HG03196 (cell line): ENCODE data around the gene SP5.
"Not testable (repeated sequence)": the region's sequence is repeated elsewhere in the genome, so short reads cannot be mapped to it uniquely, and the experiment has no call there.

Experiments
- ATAC-seq: cut with Tn5 transposase; IDR thresholded peaks from one replicate; pipeline ENCODE4 v1.9.1; 2021; ENCODE audit not compliant: unreplicated experiment

Gene SP5

GRCh38 chr2:170715062-170715931 is at the start of gene SP5:
Gene SP5 (plus strand): TSS chr2:170715337. CDS start chr2:170715513, 176 bp downstream.
- ATAC-seq, result no peak

- ATAC-seq, result no peak
These were observed 49.4 kb upstream of the SP5 start for GRCh38 chr2:170665743-170666142.

GRCh38 chr2:170669909-170670308 is 45.2 kb upstream of the SP5 start:
- ATAC-seq, result no peak

GRCh38 chr2:170670651-170671050 is 44.5 kb upstream of the SP5 start:
- ATAC-seq, result no peak

- ATAC-seq, result no peak
These were observed 44.1 kb upstream of the SP5 start for GRCh38 chr2:170671079-170671478.

- ATAC-seq, result not testable (repeated sequence)
These were observed 40.9 kb upstream of the SP5 start for GRCh38 chr2:170674282-170674681.

GRCh38 chr2:170675701-170676100 is 39.4 kb upstream of the SP5 start:
- no peak for ATAC-seq

- no peak for ATAC-seq
These were observed 35.5 kb upstream of the SP5 start for GRCh38 chr2:170679607-170680079.

GRCh38 chr2:170680172-170680941 is 34.8 kb upstream of the SP5 start:
- ATAC-seq, result peak; percentile 68

- no peak for ATAC-seq
These were observed 33.8 kb upstream of the SP5 start for GRCh38 chr2:170681311-170681710.

- ATAC-seq, result no peak
These were observed 29.5 kb upstream of the SP5 start for GRCh38 chr2:170685591-170685990.

- no peak for ATAC-seq
These were observed 25.7 kb upstream of the SP5 start for GRCh38 chr2:170689481-170689880.

GRCh38 chr2:170690640-170691039 is 24.5 kb upstream of the SP5 start:
- no peak for ATAC-seq

- ATAC-seq, result no peak
These were observed 20.8 kb upstream of the SP5 start for GRCh38 chr2:170694316-170694715.

- ATAC-seq, result no peak
These were observed 19.4 kb upstream of the SP5 start for GRCh38 chr2:170695521-170696410.

- no peak for ATAC-seq
These were observed 18.2 kb upstream of the SP5 start for GRCh38 chr2:170696948-170697347.

GRCh38 chr2:170701011-170701410 is 14.1 kb upstream of the SP5 start:
- ATAC-seq, result no peak

GRCh38 chr2:170703776-170704476 is 11.2 kb upstream of the SP5 start:
- ATAC-seq, result no peak

- ATAC-seq, result no peak
These were observed 7.0 kb upstream of the SP5 start for GRCh38 chr2:170707821-170708795.
